Loucy (cell line): ENCODE measurements around the gene NOX4.
"Not testable (repeated sequence)": the region's sequence is repeated elsewhere in the genome, so short reads cannot be mapped to it uniquely, and the experiment has no call there.

Experiments
- H2AFZ ChIP-seq: fragments of 200-600 bp; sonication (generic); 2 replicates; pipeline ENCODE4 v1.6.0; 2016; ENCODE audit warnings: antibody characterized with exemption, mild to moderate bottlenecking, low read length, moderate library complexity
- H3F3A ChIP-seq: fragments of 200-600 bp; 2 replicates; pipeline ENCODE4 v1.6.0; 2016; ENCODE audit warnings: antibody characterized with exemption, low read depth, mild to moderate bottlenecking
- H3K27me3 ChIP-seq: fragments of 200-600 bp; sonication (generic); 2 replicates; pipeline ENCODE4 v1.6.1; 2014; ENCODE audit warnings: low read length, mild to moderate bottlenecking; ENCODE audit not compliant: insufficient read depth, poor library complexity, severe bottlenecking
- H3K36me3 ChIP-seq: fragments of 200-600 bp; sonication (generic); 2 replicates; pipeline ENCODE4 v1.6.1; 2016; ENCODE audit warnings: low read length; ENCODE audit not compliant: insufficient read depth
- H3K4me1 ChIP-seq: fragments of 200-600 bp; sonication (generic); 2 replicates; pipeline ENCODE4 v1.5.1; 2014; ENCODE audit warnings: low read length, mild to moderate bottlenecking; ENCODE audit not compliant: insufficient read depth, poor library complexity, severe bottlenecking
- H3K4me2 ChIP-seq: fragments of 200-600 bp; sonication (generic); 2 replicates; pipeline ENCODE4 v1.6.0; 2014; ENCODE audit warnings: antibody characterized with exemption, low read length, low read depth, mild to moderate bottlenecking; ENCODE audit not compliant: poor library complexity, severe bottlenecking
- H3K4me3 ChIP-seq: fragments of 200-600 bp; sonication (generic); 2 replicates; pipeline ENCODE4 v1.5.1; 2014; ENCODE audit warnings: low read length, mild to moderate bottlenecking, mixed read lengths; ENCODE audit not compliant: poor library complexity, severe bottlenecking
- H3K79me2 ChIP-seq: fragments of 200-600 bp; sonication (generic); 2 replicates; pipeline ENCODE4 v1.6.1; 2014; ENCODE audit warnings: low read length; ENCODE audit not compliant: insufficient read depth
- H3K9ac ChIP-seq: fragments of 200-600 bp; sonication (generic); 2 replicates; pipeline ENCODE4 v1.6.0; 2014; ENCODE audit warnings: mild to moderate bottlenecking, low read depth, low read length, moderate library complexity; ENCODE audit not compliant: poor library complexity, severe bottlenecking
- H3K9me2 ChIP-seq: fragments of 200-600 bp; sonication (generic); replicated peaks from 2 replicates; pipeline ENCODE4 v1.6.1; 2016; ENCODE audit warnings: low read depth, low read length, mixed read lengths
- H3K9me3 ChIP-seq: fragments of 200-600 bp; sonication (generic); 2 replicates; pipeline ENCODE4 v1.6.1; 2014; ENCODE audit warnings: mild to moderate bottlenecking, antibody characterized with exemption, low read length, low read depth; ENCODE audit not compliant: insufficient read depth
- H4K20me1 ChIP-seq: fragments of 200-600 bp; sonication (generic); 2 replicates; pipeline ENCODE4 v1.6.0; 2014; ENCODE audit warnings: antibody characterized with exemption, low read length, mild to moderate bottlenecking; ENCODE audit not compliant: insufficient read depth, poor library complexity, severe bottlenecking
- CTCF ChIP-seq: fragments of 200-600 bp; sonication (generic); conservative IDR thresholded peaks from 2 replicates; pipeline ENCODE4 v1.5.1; 2014; ENCODE audit warnings: mild to moderate bottlenecking, antibody characterized with exemption, low read length
- EZH2phosphoT487 ChIP-seq: fragments of 200-600 bp; IDR thresholded peaks from 2 replicates; pipeline ENCODE4 v1.6.1; 2018; ENCODE audit warnings: antibody characterized with exemption, mild to moderate bottlenecking, moderate library complexity, borderline replicate concordance

NOX4 gene

GRCh38 chr11:89286601-89287000, 204.6 kb downstream of the NOX4 start:
- not testable (repeated sequence) for H3K36me3 ChIP-seq, H2AFZ ChIP-seq, H3K9me3 ChIP-seq, H3K27me3 ChIP-seq, H3K9me2 ChIP-seq, H3K9ac ChIP-seq, H3K79me2 ChIP-seq, H3K4me3 ChIP-seq, H4K20me1 ChIP-seq, H3K4me2 ChIP-seq, H3F3A ChIP-seq, H3K4me1 ChIP-seq

GRCh38 chr11:89281032-89281677, 210.0 kb downstream of the NOX4 start:
- not testable (repeated sequence) for H3K4me2 ChIP-seq, H4K20me1 ChIP-seq, H3F3A ChIP-seq, H3K9me2 ChIP-seq, H2AFZ ChIP-seq, H3K27me3 ChIP-seq, H3K79me2 ChIP-seq, H3K4me1 ChIP-seq, H3K4me3 ChIP-seq, H3K36me3 ChIP-seq, H3K9ac ChIP-seq, H3K9me3 ChIP-seq

GRCh38 chr11:89279176-89279575, 212.0 kb downstream of the NOX4 start:
- no peaks in the 10 kb centered on the region for H3K27me3 ChIP-seq
- H3K9me3 ChIP-seq: no peaks in the 10 kb centered on the region
- H3K79me2 ChIP-seq: no peaks in the 10 kb centered on the region
- H3K9ac ChIP-seq: no peak overlapping the region
- H4K20me1 ChIP-seq: no peaks in the 10 kb centered on the region
- no peaks in the 10 kb centered on the region for H3K4me1 ChIP-seq
- no peaks in the 10 kb centered on the region for H3K36me3 ChIP-seq
- H3F3A ChIP-seq: no peaks in the 10 kb centered on the region
- no peak overlapping the region for H3K4me2 ChIP-seq
- H2AFZ ChIP-seq: no peak overlapping the region
- no peak for TF ChIP-seq EZH2phosphoT487
- no peak for TF ChIP-seq CTCF
- no peak overlapping the region for H3K4me3 ChIP-seq
- no peaks in the 10 kb centered on the region for H3K9me2 ChIP-seq

- Histone ChIP-seq H3K79me2 (no peaks in the 10 kb centered on the region), H3K9me2 (no peaks in the 10 kb centered on the region), H3K27me3 (no peaks in the 10 kb centered on the region), H3K9me3 (no peaks in the 10 kb centered on the region), H3K4me2 (no peak overlapping the region), H3K4me3 (no peak overlapping the region), H4K20me1 (no peaks in the 10 kb centered on the region), H3K36me3 (no peaks in the 10 kb centered on the region), H3K4me1 (no peaks in the 10 kb centered on the region), H3K9ac (no peak overlapping the region), H2AFZ (no peak overlapping the region), H3F3A (no peaks in the 10 kb centered on the region)
- TF ChIP-seq CTCF: no peak
- no peak for TF ChIP-seq EZH2phosphoT487
Observed at GRCh38 chr11:89275966-89276365, 215.2 kb downstream of the NOX4 start.
